ENCODE data around the gene PLCG1.

DNA sequence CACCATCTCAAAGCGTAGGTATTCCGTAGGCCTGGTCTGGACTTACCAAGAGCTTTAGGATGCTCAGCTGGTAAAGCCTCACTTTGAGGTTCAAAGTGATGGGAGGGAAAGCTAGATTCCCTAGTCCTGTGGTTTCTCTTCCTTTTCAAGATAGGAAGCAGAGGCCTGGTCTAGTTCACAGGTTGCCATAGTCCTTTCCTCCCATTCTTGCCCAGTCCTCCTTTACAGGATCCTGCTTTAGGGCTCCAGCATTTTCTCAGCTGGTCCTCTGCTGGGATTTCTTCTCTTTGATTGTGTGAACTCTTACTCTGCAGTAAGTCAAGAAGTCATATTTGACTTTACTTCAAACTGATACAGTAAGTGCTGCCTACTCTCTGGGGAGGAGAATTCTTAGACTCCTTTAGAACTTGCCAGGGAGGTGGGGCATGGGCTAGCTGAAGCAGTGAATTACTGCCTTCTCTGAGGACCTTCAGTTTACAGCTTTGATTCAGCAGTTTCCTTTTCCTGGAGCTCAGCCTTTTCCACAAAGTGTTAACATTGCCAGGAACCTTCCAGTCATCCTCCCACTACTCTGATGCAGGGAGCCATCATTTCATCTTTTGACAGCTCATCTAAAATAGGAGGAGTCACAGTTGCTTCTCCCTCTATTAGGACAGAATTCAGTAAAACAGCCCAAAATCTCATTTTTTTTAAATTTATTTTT is 42.8 kb upstream of the PLCG1 start:
- TF ChIP-seq POLR2A (IDR thresholded peaks at IDR 0.05), result no peak
- TF ChIP-seq, protein P1, sequence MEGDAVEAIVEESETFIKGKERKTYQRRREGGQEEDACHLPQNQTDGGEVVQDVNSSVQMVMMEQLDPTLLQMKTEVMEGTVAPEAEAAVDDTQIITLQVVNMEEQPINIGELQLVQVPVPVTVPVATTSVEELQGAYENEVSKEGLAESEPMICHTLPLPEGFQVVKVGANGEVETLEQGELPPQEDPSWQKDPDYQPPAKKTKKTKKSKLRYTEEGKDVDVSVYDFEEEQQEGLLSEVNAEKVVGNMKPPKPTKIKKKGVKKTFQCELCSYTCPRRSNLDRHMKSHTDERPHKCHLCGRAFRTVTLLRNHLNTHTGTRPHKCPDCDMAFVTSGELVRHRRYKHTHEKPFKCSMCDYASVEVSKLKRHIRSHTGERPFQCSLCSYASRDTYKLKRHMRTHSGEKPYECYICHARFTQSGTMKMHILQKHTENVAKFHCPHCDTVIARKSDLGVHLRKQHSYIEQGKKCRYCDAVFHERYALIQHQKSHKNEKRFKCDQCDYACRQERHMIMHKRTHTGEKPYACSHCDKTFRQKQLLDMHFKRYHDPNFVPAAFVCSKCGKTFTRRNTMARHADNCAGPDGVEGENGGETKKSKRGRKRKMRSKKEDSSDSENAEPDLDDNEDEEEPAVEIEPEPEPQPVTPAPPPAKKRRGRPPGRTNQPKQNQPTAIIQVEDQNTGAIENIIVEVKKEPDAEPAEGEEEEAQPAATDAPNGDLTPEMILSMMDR (IDR thresholded peaks at IDR 0.05), result no peak

Data from suprapubic skin (tissue), 3 donors.